GM18517 (cell line): ENCODE measurements around the gene DCANP1.
A peak's percentile ranks its signal among the peaks of the same experiment; 100 is the strongest.

Experiments used
- ATAC-seq: cut with Tn5 transposase; IDR thresholded peaks from one replicate; pipeline ENCODE4 v1.9.1; 2021; ENCODE audit warnings: mild to moderate bottlenecking, moderate library complexity; ENCODE audit not compliant: unreplicated experiment

Gene DCANP1

DNA sequence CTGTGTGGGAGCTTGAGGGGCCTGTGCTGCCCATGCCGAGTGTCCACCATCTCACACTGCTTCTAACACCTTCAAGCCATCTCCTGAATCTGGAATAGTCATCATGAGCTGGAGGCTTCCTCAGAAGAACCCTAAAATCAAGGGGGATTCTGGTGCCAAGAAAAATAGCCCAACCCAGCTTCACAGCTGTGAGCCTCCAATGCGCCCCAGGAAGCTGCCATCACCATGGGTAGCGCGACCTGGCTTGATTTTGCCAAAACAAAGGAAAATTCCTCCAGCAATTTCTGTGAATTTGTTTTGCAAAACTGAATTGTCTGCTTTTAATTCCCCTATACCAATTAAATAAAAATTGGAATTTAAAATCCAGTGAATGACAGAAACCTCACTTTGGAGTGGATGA, 11.2 kb upstream of the DCANP1 start:
- ATAC-seq, result no peak

DNA sequence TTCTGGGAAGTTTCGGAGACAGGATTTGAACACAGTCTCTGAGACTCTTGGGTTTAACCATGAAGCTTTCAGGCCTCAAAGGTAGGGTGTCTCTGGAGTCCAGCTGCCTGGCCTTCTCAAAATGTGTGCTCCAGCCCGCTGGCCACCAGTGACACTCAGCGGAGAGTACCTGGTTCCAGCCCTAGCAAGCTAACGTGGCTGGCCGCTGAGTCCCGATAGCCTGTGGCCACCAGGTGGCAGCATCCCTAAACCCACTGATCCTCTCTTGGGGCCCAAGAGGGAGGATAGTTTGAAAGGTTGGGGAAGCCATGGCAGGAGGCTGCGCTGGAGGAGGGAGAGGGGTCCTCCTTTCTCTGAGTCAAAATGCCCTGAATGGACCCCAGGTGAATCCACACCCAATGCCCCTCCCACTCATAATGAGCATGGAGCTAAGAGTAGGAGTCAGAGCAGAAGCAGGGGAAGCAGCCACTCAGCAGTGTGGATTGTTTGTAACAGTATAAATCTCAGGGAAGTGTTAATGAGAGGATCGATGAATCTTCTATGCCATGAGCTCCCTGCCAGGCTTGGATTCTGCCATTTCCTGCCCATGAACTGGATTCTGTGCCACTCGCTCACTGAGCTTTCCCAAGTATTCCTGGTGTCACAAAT, 10.4 kb upstream of the DCANP1 start:
- ATAC-seq, result peak; percentile 63

DNA sequence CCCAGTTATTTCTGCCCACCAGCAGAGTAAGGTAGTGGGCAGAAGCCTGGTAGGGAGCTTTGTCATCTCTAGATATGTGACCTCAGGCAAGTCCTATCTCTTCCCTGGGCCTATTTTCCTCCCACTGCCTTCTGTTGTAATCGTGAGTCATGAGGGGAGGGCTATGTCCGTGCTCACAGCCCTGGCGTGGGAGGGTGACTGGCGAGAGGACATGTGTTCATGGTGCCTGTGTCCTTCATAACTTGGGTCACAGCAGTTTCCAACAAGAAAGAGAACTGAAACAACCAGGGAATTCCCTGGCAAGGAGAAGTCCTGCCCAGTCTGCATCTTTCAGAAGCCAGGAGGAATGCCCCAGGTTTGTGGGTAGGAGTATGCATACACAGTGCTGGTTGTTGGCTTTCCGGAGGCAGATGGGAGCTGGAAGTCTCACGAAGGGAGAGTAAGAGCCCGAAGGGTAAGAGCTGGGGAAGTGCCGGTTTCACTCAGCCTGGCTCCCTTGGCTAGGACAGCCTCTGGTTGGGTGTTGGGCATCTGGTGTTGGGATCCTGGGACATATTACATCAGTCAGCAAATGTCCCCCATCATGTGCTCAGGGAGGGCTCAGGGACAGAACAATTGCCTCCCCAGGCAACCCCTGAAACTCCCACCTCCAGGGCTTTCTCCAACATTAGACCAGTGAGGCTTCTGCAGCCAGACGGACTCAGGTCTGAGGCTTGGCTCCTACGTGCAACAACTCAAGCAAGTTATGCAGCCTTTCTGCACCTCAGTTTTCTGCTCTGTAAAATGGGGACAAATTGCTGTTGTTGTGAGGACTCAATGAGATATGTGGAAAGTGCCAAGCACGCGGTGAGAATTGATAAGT, 9.3 kb upstream of the DCANP1 start:
- ATAC-seq, result peak; percentile 65

DNA sequence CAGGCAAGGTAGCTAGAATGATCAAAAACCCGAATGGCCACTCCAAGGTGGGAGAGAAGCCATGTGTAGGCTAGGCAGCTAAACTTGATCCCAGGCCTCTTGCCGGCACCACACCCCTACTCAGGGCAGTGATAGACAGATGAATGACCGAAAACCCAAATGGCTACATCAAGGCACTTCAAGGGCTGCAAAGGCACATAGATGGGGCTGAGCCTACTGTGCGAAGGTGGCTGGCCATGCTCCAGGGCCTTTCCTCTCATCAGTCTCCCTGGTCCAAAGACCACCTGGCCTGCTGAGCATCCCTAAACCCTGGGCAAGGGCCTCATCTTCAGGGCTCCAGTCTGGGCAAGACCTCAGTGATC, 8.7 kb upstream of the DCANP1 start:
- no peak for ATAC-seq

DNA sequence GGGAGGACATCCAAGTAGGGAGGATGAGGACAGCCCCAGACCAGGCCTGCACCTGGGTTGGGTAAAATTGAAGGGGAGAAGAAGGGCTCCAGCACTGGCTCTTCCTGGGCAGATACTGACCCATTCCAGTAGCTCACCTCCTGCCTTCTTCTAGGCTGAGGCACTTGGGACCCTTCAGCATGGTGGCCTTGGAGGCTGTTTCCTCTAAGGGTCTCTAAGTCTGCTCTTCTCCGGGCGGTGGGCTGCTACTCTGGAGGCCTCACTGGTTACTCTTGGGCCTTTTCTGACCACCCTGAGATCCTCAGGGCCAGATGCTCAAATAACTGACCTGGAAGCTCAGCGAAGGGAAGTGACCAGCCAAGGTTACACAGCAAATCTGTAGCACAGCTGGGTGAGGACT, 7.8 kb upstream of the DCANP1 start:
- no peak for ATAC-seq

DNA sequence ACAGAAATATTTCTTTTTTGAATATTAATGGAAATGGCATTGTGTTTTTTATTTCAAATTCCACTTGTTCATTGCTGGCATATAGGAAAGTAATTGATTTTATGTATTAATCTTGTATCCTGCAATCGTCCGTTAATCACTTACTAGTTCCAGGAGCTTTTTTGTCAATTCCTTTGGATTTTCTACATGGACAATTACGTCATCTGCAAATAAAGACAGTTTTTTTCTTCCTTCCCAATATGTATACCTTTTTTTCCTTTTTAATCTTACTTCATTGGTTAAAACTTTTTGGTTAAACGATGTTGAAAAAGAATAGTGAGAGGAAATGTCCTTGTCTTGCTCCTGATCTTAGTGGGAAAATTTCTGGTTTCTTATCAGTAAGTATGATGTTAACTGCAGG, 6.5 kb upstream of the DCANP1 start:
- no peak for ATAC-seq

DNA sequence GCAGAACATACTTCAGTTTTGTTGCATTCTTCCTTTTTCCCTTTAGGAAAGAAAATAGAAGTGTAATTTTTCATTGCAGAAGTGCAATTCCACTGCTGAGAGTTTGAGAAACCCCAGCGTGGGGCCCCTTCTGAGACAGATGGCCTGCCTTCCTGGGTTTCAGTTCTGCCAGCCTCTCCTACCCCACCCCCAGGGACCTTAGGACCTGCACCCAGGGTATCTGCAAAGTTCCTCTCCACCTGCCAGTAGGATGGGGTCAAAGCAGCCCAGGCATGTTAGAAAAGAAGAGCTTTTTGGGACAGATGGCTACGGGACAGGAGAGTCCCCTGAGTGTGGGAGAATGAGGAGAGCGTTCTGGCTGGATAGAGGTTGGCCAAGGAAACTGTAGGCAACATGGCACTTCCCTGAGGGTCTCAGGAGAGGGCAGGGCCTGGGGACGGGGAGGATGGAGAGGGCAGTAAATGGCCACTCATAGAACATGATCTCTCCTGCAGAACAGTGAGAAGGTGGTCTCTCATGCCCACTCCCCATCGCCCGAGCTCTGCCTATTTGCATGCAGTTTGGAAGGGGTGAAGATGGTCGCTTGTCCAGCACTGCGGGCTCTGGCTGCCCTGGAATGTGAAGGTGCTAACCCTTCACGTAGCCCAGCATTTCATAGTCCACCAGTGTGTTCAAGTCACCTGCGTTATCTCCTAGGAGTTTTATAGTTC, 5.3 kb upstream of the DCANP1 start, which contains the start of gene TIFAB:
TSS of gene TIFAB (minus strand) at position 31 of the 710 bp plus-strand sequence. CDS start 2,412 bp downstream, outside the sequence.
- ATAC-seq, result no peak

DNA sequence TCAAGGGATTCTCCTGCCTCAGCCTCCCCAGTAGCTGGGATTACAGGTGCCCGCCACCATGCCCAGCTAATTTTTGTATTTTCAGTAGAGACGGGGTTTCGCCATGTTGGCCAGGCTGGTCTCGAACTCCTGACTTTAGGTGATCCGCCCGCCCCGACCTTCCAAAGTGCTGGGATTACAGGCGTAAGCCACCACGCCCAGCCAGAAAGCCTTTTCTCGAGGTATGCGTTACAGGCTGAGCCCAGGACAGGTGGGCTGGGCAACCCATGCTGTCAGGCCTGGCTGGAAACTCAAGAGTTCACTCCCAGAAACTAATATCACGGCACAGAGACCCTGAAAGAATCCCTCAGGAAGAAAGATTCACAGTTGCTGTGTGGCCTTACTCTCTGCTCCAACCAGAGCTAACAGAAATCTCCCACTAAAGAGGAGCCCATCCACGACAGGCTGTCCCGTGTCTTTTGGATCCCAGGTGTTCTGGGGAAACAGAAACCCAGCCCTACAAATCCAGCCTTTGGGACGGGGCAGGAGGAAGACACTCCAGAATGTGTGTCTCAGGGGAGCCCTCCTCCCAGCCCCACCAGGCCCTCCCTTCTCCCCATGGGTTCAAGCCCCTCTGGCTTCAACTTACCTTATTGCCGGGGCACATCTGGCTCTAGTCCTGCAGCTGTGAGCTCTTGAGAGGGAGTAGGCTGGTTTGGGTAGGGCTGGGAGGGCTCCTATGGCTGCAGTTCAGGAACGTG, 4.6 kb upstream of the DCANP1 start:
- ATAC-seq, result no peak

DNA sequence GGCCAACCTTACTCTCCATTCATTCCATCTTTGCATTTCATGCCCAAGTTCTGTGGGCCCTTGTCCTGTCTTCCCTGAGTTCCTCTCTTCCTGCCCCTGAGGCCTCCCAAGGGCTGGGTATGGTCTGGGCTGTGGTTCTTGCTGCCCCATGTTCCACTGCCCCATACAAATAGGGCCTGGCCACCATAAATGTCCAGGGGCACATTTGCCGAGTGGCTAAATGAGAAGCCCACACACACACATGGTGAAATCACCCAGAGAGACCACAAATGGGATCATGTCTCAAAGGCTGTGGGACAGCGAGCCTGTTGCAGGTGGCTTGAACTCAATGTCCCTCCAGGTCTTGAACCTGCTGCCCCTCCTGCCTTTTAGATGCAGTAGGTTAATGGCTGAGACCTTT, 3.8 kb upstream of the DCANP1 start:
- ATAC-seq, result no peak

DNA sequence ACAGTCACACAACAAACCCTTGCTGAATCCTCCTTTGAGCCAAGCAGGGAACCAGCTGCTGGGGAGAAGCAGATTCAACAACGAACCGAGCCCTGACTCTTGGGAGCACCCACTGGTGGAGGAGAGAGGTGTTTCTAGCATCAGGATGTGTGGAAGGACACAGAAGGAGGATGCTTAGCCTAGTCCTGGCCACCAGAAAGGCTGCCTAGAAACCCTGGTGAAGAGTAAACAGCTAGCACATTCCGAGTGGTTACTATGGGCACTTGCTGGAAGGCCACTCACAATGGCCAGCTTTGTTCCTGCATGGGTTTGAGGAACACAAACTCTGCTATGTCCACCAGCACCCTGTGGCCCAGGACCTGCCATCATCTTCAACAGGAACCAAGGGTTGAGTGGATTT, 3.2 kb upstream of the DCANP1 start:
- no peak for ATAC-seq

DNA sequence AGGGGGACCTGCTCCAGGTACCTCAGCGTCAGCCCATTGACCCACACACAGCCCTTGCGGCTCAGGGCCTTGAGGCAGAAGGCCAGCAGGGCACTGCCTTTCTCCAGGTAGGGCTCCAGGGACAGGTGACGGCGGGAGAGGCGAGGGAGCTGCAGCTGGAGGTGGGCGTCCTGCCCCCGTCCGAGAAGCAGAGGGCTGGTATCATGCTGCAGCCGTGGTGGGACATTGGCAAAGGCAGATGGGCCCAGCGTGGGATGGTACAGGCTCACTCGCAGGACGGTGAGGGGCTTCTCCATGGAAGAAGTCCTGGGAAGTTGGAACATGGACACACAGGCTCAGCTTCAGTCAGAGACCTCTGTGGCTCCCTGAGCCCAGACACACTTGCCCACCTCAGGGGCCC, 2.5 kb upstream of the DCANP1 start:
- ATAC-seq, result no peak

DNA sequence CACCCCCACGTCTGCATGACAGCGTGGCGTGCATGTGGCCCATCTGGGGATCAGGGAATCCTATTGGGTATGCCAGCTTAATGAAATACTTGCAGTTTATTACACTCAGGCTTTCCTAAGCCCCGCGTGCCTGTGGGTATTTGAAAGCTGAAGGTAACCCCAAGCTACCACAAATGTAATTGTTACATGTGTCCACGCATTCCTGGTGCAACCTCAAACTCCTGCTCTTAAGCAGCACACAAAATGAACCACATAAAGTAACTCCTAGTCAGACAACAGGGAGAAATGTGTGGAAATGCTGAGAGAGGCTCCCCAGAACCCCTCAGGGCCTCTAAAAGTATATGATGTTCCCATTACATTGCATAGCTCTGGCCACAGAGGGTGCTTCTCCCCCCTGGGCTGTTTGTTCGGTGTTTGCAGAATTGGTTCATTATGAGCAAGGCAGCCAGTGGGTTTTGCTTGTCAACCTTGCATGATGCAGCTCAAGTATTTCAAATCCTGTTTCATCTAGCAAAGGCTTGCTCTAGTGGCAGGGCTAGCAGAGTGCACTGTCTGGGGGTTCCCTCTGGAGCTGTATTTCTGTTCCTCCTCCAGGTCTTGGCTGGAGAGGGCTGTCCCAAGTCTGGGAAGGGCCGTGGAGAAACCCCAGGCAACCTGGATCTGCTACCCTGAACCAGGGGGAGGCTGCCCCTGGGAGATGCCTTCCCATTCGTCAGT, 1.8 kb upstream of the DCANP1 start:
- ATAC-seq, result no peak

DNA sequence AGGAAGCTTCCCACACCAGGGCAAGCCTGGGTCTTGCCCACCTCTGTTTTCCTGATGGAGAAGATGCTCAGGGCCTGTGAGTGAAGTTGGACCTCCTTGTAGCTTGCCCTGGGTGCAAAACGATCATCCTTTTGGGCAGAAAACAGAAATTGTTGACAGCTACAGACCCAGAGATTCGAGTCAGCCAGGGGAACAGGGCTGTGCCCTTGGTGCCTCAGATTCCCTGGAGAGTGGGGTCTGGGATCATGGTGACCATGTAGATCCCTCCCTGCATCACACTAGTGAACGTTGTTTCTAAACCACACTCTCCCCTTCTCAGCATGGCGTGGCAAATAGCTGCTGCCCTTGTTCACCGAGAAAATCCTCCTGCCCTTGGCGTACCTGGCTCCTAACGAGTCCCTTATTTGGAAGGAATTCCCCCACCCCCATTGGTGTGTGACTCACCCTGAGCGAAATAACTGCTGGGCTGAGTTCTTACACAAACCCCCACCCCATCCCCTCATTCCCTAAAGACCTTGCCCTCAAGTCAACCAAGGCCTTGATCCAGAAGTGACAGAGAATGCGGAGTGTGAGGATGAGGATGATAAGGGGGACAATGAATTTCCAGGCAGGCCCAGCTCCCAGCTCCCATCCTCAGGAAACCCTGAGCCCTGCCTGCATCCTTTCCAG, 1.1 kb upstream of the DCANP1 start:
- no peak for ATAC-seq

DNA sequence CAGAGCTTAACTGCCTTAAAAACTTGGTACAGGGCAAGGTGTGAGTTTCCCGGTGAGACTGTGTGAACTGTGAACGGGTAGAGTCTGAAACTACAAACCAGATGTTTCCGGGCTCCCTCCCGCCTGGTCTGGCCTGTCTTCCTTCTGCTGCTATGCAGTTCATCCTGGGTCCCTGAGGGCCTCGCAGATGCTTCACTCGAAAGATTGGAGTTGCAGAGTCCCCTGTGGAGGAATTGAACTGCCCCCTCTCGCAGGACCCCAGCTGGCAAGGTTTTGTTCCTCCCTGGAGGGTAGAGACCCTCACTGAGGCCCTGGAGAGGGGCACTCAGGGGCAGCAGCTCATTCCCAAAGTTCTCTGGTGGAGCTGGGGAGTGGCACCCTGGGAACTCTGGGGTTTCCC, 533 bp downstream of the DCANP1 start:
- ATAC-seq, result no peak

DNA sequence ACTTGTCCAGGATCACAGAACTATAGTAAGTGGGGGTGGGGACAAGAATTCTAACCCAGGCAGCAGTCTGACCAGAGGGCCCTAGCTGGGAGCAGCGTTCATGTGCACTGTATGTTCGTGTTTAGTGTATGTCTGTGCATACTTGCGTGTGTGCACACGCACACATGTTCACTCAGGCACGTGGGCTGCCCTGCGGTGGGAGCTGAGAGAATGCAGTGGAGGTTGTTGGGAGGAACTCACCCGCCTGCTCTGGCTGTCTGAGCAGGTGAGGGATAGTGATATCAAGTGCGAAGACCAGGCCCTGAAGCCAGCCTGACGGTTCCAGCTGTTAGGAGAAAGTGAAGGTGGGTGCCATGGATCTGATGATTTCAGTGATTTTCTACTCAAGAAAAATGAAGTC, 942 bp downstream of the DCANP1 start:
- ATAC-seq, result no peak

DNA sequence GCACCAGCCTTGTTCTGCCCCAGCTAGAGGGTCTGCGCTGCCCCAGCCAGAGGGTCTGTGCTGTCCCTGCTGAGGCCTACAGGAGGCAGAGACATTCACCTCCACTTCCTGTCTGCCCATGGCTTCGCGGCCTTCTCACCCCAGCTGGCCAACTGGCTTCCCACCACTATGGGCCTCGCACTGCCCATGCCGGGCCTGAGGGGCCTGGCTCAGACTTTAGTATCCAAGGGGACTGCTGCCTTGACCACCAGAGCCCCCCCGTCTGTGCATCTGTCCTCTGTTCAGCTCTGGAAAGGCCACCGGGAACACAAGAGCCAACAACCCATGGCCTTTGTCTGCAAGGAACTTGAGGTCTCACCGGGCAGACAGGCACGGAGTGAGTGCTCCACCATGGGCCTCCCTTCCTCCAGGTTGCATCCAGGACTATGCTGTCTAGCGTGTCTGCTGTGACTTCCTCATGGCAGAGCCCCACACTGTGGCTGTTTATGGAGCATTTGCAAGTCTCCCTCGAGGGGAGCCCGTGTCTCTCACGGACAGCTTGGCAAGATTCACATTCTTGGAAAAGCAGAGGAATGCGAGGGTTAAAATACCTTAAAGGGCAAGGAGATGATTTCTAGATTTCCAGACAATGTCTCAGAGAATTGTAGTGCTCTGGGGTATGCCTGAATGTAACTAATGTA, 1.7 kb downstream of the DCANP1 start:
- ATAC-seq, result no peak

DNA sequence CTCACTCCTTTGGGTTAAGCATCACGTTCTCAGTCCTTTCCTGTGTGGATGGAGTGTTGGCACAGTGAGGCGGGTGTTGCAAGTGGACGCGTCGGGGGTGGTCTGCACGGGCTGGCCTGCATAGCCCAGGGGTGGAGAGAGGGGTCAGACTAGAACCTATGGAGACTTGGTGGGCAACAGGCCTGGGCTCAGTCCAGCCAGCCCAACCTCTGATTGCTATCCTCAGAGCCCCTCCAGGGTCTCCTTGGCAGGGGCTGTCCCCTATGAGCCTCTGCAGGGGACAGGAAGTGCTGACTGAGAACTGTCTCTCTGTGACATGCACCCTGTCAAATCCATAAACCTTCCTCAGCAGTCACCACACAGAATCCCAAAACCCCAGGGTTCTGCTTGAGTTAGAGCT, 2.3 kb downstream of the DCANP1 start:
- no peak for ATAC-seq

DNA sequence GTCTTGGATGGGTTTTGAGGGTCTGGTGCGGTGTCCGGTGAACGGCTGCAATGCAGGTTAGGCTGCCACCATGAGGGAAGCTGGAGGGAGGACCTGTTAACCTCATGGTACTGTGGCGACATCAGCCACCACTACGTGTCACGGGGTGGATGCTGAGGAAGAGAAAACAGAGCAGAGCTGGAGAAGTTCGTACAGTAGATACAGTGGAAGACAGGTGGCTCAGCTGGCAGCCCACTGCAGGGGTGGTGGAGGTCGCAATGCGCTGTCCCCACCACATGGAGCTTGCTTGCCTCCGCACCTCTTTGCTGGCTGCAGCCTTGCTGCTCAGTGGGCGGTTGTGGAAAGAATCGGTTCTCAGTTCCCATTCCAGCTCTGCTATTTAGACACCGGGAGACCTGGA, 2.8 kb downstream of the DCANP1 start:
- ATAC-seq, result no peak

DNA sequence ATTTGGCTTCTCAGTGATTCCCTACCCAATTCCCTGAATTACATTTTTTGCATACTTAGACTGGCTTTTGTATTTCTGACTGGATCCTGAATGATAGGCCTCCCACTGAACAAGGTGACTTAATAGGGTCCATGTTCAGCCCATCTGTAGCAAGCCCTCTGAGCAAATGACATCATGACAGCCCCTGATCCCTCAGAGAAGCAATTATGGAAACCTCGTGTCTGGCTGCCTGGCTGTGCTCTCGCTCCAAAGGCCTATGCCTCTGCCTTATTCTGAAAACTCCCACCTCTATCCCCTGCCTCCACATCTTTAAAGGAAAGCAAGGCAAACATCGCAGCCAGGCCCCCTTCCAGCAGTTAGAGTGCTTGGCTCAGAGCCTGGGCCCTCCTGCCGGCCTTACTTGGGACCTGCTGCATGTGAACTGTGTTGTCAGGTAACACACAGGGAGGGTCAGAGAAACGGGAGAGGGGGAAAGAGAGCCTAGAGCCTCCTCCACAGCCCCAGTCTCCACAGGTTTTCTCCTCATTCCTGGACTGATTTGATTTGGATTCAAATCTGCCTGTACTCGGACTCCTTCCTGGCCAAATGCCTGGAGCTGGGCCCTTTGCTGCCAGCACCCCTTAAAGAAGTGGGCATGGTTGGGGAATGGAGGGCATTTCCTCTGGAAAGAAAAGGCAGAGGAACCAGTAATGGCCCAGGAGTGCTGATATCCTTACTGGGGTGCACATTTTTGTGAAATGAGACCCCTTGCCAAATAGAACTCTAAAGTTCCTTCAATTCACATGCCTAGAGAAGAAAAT, 3.8 kb downstream of the DCANP1 start:
- ATAC-seq, result no peak
